ENCODE measurements around the gene KCNAB1.

Gene KCNAB1

GRCh38 chr3:156181509-156181908, 61.1 kb downstream of the KCNAB1 start:
- Histone ChIP-seq H3K4me1 (ENCODE audit: control insufficient read depth in 1 of 2, insufficient read depth in 1 of 2, low read depth in 1 of 2, low read length in 1 of 2) (no peaks in the 10 kb centered on the region), H3K4me3 (ENCODE audit: low read depth in 1 of 2, low read length in 1 of 2) (no peak overlapping the region), H3K27ac (no peak overlapping the region), H3K36me3 (no peaks in the 10 kb centered on the region), H3K27me3 (no peaks in the 10 kb centered on the region), H3K9me3 (no peaks in the 10 kb centered on the region)
- TF ChIP-seq, protein P1, sequence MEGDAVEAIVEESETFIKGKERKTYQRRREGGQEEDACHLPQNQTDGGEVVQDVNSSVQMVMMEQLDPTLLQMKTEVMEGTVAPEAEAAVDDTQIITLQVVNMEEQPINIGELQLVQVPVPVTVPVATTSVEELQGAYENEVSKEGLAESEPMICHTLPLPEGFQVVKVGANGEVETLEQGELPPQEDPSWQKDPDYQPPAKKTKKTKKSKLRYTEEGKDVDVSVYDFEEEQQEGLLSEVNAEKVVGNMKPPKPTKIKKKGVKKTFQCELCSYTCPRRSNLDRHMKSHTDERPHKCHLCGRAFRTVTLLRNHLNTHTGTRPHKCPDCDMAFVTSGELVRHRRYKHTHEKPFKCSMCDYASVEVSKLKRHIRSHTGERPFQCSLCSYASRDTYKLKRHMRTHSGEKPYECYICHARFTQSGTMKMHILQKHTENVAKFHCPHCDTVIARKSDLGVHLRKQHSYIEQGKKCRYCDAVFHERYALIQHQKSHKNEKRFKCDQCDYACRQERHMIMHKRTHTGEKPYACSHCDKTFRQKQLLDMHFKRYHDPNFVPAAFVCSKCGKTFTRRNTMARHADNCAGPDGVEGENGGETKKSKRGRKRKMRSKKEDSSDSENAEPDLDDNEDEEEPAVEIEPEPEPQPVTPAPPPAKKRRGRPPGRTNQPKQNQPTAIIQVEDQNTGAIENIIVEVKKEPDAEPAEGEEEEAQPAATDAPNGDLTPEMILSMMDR (IDR thresholded peaks at IDR 0.05): no peak

DNA sequence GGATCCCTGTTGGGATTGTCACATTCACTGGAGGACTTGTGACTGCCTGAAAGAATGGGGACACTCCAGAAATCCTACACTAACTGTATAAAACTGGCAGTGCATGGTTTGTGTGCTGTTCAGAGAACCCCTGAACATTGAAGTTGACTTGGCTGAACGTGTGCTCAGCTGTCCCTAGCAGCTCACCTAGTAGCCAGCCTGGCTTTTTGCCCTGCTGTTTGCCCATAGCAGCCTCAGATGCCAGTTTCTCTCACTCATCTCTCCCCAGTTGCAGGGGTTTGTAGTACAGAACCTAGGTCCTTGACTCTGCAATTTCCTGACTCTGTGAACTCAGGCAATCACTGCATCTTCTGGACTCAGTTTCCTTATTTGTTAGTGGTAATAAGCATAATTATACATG, 63.0 kb downstream of the KCNAB1 start:
- TF ChIP-seq, protein P1 (IDR thresholded peaks at IDR 0.05): no peak
- Histone ChIP-seq H3K27me3 (no peaks in the 10 kb centered on the region), H3K4me3 (ENCODE audit: low read depth in 1 of 2, low read length in 1 of 2) (no peak overlapping the region), H3K36me3 (no peaks in the 10 kb centered on the region), H3K4me1 (ENCODE audit: control insufficient read depth in 1 of 2, insufficient read depth in 1 of 2, low read depth in 1 of 2, low read length in 1 of 2) (no peaks in the 10 kb centered on the region), H3K27ac (no peak overlapping the region), H3K9me3 (no peaks in the 10 kb centered on the region)

DNA sequence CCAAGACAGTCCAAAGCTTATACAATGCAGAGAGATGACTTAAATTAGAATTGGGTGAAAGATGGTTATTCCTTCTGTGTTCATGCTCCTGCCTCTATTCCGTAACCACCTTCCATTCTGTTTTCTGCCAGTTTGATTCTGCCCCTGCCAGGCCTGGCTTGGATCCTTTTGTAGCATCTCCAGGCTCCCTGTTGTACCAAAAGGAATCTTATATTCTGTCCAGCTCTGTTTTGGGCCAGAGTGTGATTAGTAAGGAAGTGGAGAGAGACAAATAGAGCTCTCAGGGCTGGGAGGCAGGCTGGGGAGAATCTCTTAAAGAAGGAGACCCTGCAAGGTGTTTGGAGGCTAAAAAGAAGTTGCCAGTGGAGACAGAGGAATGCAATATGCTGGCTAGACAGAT, 63.8 kb downstream of the KCNAB1 start:
- no peaks in the 10 kb centered on the region for H3K36me3 ChIP-seq
- H3K27me3 ChIP-seq: no peaks in the 10 kb centered on the region
- H3K27ac ChIP-seq: no peak overlapping the region
- H3K9me3 ChIP-seq: no peaks in the 10 kb centered on the region
- no peak overlapping the region for H3K4me3 ChIP-seq (ENCODE audit: low read depth in 1 of 2, low read length in 1 of 2)
- TF ChIP-seq, protein P1 (IDR thresholded peaks at IDR 0.05): no peak
- H3K4me1 ChIP-seq (ENCODE audit: control insufficient read depth in 1 of 2, insufficient read depth in 1 of 2, low read depth in 1 of 2, low read length in 1 of 2): no peaks in the 10 kb centered on the region

DNA sequence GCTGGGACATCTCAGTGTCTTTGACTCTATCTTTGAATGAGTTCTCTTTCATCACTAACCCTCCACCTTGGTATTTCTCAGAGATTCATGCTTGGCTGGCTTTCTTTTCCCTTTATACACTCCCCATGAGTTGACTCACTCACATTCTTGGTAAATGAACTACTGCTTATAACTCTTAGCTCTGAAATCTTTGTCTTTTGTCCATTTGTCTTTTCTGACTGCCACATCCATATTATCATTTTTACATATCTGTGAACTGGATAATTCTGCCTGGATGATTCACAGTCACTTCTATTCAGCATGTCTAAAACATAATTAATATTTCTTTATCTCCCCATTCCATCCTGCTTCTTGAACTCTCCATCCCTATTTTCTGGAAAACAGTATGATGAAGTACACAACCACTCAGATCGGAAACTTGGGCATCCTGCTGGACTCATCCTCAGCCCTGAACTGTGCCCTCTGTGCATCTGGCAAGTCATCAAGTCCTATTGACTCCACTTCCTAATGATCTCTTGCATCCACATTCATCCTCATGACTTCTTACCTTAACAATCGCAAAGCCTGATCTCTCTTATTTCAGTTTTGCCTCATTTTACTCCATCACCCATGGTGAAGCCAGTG, 66.9 kb downstream of the KCNAB1 start:
- H3K4me3 ChIP-seq (ENCODE audit: low read depth in 1 of 2, low read length in 1 of 2): no peak overlapping the region

DNA sequence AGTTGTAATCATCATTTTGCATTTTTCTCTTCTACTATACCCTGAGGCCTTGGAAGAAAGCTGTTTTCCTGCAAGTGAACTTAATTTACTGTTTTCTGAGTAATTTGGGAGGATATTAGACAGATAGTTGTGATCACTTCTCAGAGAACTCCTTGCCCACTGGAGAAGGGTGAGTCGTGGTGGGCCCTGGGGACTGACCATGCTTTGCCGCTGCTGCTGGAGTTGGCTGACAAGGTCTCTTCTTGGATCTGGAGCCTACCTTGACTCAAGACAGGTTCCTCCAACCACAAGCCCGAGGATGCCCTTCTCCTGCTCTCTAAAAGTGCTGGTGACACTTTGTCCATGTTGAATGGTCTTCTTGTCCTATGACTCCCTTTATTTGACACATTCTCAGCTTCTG, 68.4 kb downstream of the KCNAB1 start:
- Histone ChIP-seq H3K9me3 (no peaks in the 10 kb centered on the region), H3K4me3 (ENCODE audit: low read depth in 1 of 2, low read length in 1 of 2) (no peak overlapping the region), H3K27ac (no peak overlapping the region), H3K36me3 (no peaks in the 10 kb centered on the region), H3K4me1 (ENCODE audit: control insufficient read depth in 1 of 2, insufficient read depth in 1 of 2, low read depth in 1 of 2, low read length in 1 of 2) (no peaks in the 10 kb centered on the region), H3K27me3 (no peaks in the 10 kb centered on the region)
- TF ChIP-seq, protein P1 (IDR thresholded peaks at IDR 0.05): no peak

More for the DNA sequence above, 66.9 kb downstream of the KCNAB1 start:
- no peaks in the 10 kb centered on the region for H3K27me3 ChIP-seq
- no peaks in the 10 kb centered on the region for H3K36me3 ChIP-seq
- no peak overlapping the region for H3K27ac ChIP-seq
- H3K4me1 ChIP-seq (ENCODE audit: control insufficient read depth in 1 of 2, insufficient read depth in 1 of 2, low read depth in 1 of 2, low read length in 1 of 2): no peaks in the 10 kb centered on the region
- TF ChIP-seq, protein P1 (IDR thresholded peaks at IDR 0.05): no peak
- no peaks in the 10 kb centered on the region for H3K9me3 ChIP-seq

All from neutrophil (primary cell).